NCI-H1092 treated with DMSO at 0.1 percent for 48 hours (cell line): ENCODE results near the gene C11orf21.
A peak's percentile ranks its signal among the peaks of the same experiment; 100 is the strongest.

Experiments used
- DNase-seq: peaks from one replicate; lab custom pipeline; 2025; lab: John Stamatoyannopoulos, UW

Gene C11orf21

DNA sequence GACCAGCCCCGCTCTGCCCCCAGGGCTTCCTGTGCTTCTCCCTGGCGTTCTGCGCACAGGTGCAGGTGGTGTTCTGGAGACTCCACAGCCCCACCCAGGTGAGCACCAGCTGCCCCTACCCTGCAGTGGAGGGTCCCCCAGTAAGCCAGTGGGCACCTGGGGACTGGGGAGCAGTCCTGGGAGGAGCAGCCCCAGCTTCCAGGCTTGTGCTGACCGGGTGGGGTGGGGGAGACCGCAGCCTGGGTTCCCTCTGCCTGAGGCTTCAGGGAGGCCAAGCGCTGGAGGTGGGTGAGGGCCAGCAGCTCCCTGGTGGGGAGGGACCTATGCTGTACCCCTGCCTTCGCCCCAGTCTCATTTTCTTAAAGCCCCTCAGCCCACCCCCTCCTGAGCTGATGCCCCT is 7.0 kb upstream of the C11orf21 start:
- no peak for DNase-seq

DNA sequence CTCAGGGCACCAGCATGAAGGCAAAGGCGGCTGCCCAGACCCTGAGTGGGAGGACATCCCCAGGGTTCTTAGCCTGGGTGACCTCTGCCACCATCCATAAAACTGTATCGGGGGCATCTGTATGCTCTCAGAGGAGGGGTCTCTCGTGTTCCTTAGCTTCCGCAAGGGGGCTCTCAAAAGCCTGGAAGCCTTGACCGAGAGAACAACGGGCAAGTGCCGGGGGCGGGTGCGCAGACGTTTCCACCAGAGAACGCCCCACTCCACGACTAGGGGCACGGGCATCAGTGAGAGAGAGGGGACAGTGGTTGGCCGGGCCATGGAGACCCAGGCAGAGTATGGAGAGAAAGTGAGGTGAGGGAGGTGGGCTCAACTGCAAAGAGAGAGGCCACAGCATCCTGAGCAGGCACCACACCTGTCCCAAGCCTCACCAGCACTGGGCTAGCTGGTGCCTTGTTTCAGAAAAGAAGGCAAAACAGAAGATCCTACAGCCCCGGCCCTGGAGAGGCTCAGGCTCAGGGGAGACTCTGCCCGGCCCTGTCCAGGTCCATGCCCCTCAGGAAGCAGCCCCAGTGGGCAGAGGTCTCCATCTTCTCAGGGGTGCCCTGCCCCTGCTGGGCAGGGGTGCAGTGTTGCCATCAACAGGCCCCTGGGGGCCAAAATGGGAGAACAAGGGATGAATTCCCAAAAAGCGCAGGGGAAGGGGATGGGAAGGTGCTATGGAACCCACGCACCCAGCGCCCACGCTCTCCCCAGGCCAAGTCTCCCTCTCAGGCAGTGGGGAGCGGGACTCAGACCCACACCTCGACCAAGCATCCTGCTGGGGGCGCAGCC is 6.0 kb upstream of the C11orf21 start:
- DNase-seq: no peak

DNA sequence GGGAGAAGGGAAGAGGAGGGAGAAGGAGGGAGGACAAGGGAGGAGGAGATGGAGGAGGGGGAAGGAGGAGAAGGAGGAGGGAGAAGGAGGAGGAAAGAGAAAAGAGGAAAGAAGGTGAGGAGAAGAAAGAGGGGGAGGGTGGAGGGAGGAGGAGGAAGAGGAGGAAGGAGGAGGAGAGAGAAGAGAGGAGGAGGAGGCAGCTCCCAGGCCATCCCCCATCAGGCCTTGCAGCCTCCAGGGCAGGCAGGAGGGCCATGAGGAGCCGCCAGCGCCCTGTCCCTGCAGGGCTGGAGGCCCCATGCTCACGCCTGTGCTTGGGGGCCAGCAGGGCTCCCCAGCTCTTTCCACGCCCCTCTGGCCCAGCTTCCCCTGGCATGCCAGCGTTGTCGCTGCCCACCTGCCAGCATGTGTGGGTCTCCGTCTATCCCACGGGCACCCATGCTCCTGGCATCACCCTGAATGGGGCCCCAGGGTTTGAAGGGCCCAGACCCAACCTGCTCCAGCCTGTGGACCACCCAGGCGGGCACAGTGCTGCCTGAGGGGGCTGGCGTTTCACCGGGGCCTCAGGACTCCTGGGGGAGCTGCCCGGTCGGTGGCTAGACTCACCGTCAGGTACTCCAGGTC is 5.3 kb upstream of the C11orf21 start:
- no peak for DNase-seq

DNA sequence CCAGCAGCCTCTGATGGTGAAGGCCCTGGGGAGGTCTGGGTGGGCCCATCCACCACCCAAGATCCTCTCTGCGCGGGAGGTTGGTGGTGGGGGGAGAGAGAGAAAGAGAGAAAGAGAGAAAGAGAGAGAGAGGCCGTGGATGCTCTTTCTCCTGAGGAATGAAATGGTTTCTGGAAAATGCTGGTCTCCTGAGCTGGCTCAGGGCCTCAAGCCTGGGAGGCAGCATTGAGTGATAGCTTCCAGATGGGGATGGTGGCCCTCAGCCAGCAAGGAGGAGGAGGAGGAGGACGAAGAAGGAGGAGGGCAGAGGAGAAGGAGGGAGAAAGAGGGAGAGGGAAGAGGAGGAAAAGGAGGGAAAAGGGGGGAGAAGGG is 4.7 kb upstream of the C11orf21 start:
- DNase-seq: no peak

DNA sequence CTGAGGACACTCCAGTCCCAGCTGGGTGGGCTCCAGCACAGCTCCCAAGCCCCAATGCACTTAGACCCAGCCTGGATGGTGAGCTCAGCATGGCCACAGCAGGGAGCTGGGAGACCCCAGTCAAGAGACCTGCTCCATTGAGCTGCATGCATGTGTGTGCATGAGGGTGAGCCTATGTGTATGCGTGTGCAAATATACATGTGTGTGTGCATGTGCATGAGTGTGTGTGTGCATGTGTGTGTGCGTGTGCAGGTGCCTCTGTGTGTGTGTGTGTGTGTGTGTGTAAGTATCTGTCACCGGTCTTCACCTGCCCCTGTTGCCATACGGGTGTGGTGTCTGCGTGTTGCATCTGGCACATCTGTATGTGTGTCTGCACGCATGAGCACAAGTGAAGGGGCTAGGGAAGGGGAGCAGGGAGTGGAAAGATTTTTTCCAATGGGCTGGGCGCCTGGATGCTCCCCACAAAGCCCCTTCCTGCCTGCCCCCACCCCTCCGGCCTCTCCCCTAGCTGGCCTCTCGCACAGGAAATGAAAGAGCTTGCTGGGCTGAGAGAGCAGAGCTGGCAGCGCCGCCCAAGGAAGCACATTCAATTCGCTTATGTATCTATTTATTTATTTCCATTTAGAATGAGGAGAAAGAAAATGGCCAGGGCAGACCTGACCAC is 4.2 kb upstream of the C11orf21 start:
- no peak for DNase-seq

DNA sequence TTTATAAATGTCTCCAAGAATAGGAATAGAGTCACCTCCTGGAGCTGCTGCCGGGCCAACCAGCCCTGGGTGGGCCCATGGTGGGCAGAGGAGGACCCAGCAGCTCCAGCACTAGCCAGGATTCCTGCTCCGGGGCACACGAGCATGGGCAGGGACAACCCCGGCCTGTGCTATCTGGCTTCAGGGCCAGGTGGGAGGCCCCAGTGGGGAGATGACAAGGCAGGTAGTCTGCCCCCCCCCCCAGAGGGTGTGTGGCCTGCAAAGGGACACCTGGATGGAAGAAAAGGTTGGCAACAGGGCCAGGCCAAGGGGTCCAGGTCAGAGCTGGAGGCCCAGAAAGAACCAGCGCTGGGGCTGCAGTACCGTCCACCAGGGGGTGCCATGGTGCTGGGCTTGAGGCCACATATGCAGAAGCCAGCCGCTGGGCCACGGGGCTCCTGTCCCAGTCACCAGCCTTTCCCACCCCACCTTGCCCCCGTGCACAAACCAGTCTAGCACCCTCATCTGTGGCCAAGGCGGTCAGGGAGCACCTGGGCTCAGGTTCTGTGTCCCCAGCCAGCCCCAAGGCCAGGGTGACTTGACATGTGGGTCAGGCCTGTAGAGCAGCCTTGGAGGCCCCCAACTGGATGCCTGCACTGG is 3.5 kb upstream of the C11orf21 start:
- DNase-seq: peak; percentile 64

DNA sequence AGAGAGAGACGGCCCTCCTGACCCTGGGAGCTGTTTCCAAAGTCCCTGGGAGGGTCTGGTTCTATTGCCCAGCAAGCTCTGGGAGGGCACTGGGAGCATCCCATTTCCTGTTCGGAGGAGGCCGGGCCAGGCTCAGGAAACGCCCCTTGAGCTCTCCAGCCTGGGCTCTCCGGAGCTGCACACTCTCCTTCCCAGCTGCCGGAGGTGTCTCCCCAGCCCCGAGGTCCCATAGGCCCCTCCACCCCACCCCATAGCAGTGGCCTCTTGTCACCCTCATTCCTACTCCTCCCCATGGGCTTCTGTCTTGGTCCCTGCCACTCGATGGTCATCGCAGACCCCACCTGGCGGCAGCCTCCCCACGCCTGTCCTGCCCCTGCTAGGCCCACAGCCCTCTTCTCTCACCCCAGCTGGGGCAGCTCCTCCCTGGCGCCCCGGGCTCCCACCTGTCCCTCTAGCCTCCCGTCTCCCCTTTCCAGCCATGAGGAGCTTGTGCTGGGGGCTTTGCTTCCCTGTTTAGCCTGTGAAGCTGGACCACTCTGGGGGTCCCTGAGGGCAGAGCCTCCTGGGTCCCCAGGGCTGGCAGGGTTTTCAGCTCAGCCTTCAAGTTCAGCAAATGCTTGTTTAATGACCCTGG is 2.9 kb upstream of the C11orf21 start:
- no peak for DNase-seq

DNA sequence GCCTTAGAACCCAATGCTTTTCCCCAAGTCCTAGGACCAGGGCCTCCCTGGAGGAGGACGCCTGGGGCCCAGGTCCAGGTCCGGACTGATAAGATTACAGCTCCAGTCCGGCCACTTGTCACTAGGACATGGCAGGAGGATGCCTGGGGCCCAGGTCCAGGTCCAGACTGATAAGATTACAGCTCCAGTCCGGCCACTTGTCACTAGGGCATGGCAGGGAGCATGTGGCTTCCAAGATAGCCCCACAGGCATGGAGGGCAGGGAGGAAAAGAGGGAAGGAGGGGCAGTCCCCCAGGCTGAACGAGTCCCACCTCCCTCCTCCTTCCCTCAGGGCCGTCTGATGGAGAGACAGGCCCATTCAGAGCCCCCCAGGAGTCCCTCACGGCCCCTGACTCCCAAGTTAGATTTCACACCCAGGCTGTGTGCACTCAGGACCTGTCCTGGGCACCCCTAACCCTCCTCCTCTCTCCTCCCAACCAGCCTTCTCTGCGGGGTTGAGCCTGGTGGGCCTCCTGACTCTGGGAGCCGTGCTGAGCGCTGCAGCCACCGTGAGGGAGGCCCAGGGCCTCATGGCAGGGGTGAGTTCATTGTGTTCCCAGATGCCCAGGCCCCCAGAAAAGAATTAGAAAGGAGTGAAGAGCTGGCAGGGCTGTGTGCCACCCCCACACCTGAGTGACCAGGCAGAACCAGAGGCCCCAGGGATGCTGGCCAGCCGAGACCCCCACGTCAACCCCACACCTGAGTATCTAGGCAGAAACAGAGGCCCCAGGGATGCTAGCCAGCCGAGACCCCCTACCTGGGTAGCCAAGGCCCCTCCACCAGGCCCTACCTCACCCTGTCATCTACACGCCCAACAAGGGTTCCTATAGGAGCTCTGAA is 2.1 kb upstream of the C11orf21 start:
- no peak for DNase-seq

DNA sequence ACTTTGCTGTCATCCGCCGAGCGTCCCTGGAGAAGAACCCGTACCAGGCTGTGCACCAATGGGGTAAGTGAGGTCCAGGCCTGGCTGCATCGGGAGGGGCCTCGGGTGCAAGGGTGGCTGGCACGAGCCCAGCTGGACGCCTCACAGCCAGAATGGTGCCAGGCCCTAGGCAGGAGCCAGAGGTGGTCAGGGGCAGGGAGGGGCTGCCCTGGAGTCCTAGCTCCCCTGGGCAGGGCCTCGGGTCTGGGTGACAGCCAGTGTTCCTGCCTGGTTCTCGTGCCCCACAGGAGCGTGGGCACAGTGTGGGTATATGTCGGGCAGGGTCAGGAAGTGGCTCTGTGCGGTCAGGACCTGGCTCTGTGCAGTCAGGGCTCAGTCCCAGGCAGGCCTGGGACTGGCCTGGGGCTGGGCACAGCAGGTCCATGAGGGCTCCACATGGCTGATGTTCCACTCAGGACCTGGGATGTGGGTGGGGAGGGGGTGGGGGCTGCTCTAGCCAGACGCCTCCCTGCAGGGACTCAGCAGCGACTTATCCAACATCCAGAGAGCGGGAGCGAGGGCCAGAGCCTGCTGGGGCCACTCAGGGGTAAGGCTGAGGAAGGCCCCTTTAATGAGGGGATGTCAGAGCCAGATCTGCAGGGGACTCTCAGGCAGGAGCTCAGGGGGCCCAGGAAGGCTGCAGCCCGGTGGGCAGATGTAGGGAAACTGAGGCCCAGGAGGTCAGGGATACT is 1.3 kb upstream of the C11orf21 start:
- no peak for DNase-seq

DNA sequence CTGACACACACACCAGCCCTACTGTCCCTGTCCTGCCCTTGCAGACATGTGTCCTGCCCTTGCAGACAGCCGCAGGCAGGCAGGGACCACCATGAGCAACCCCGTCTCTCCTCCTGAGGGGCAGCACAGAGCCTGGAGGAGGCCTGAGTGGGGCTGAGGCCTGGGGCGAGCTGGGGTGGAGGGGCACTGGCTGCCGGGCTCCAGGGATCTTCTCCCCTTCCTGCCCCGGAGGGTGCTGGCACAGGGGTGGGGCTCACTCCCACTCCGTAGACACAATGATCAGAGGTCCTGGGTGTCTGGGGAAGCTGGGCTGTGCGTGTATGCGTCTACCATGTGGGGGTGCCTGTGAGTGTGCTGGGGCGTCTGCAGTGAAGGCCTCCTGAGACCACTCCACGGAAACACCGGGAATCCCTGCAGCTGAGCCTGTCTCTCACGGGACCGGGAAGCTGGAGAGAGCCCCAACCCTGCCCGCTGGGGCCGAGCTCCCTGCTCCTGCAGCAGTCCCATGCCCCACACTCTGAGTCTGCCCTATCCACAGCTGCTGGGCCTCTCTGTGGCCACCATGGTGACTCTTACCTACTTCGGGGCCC is 683 bp upstream of the C11orf21 start:
- no peak for DNase-seq

DNA sequence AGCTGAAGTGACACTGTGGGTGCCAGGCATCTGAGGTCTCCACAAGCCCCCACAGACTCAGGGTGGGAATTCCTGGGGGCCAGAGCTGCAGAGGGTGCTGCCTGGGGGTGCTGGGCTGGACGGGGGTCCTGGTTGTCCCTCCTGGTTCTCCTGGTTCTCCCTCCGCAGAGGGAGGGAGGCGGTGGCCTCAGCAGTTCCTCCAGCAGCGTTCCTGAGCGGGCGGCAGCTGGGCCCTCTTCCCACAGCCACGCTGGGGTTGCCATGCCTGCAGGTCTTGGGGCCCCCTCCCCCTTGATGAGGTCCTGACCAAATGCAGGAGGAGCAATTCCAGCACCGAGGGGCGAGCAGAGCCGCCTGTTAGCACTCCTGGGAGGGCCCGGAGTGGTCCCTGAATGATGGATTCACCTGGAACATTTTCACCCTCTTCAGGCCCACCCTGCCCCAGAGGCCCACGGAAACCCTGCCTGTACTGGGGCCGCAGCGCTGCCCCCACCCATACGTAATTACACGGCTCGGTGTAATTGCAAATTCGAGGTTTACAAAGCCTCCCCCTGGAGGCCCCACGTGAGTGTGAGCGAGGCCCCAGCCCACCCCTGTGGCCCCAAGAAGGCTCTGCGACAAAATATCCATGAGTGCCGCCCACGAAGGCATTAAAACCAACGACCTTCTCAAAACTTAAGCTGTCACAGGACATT is 635 bp downstream of the C11orf21 start:
- DNase-seq: no peak

DNA sequence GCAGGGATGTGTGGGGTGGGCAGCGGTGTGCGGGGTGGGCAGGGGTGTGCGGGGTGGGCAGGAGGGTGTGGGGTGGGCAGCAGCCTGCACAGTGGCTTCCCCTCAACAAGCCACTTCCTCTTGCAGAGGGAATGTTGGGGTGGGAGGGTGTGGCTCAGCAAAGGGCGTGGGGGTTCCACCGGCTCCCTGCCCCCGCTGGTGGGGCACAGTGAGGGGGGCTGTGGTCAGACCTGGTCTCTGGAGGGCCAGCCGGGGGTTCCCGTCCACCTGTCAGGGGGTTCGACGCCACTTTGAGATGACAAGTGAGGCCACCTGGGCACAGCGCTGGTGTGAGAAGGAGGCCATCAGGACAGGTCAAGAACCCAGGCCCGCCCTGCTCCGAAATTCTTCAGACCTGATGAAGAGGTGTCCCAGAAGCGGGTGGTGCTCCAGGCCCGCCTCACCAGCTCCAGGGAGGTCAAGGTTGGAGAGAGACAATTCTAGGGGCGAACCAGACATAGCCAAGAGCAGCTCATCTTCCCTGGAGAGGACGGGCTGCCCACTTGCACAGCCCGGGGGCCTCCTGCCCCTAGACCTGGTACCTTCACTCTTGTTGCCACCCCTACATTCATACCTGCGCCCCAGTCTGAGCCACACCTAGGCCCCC is 1.3 kb downstream of the C11orf21 start:
- DNase-seq: no peak

DNA sequence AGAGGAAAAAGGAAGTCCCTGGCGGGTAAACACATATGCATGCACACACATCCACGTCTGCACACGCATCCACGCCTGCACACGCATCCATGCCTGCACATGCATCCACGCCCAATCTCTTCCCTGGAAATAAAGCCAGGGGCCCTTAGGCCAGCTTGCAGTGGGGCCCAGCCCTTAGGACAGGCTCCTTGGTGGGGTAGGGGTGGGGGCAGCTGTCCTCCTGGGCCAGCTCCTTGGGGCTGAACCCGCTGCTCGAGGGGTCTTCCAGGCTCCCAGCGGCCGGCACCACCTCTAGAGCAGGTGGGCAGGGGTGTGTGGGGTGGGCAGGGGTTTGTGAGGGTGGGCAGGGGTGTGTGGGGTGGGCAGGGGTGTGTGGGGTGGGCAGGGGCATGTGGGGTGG is 1.9 kb downstream of the C11orf21 start:
- no peak for DNase-seq

DNA sequence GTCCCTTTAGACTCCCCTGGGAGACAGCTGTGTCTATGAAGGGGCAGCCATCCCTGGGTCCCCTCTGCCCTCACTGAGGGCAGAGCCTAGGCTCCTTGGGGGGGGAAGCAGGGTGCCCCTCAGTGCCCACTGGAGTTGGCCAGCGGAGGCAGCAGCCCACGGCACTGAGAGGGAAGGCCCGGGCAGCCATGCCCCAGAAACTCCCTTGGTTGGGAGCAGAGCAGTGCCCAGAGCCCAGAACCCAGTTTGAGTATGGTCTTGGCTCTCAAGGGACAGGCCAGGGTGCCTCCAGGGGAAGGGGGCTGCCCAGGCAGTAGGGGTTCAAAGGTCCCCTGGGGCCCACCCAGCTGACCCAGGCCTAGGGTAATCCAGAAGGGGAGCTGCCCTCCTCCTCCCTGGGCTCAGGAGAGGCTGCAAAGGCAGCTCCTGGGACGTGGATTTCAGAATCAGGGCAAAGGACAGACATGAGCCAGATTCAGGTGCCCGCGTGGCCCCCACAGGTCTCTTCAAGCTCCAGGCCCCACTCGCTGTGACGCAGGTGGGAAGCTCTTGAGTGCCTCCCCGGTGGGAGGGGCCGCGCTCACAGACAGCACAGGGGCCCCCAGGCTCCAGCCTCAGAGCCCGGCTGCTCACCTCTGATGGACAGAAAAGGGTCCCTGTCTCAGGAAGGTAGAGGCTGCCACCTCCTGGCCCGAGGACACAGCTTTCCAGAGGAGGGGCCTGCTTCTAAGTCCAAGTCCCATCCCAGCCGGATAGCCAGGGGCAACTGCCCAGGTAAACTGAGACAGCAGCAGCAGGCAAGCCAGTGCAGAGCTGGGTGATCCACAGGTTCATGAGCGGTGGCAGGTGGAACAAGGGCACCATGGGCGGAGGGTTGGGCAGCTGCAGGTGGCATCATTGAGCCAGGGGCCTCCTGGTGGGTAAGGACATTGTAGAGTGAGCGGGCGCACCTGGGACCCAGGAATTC is 2.6 kb downstream of the C11orf21 start:
- DNase-seq: peak; percentile 77

DNA sequence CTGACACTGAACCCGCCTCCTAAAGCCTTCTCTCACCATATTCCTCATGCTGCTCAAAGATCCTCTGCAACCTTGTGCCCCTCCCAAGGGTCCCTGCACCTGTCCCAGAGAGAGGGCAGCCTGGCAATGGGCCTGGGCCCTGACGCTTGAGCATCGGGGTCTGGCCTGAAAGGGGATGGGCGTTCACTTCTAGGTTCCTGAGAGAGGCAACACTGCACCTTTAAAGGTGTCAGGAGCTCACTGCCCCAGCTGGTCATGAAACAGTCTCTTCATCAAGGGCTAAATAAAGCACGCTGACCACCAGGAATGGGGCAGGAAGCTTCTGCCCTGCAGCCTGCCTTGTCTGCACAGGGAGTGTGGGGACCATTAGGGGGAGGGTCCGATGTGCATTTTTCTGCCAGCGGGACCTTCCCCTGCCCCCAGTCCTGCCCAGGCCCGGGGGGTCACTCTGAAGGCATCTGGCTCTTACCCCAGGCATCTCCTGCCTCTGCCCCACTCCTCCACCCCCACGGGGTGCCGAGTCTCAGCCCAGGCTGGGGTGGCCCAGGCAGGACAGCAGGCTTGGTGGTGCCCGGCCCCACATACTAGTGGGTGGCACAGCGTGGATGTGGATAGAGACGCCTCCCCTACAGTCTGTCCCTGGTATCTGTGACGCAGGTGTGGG is 3.5 kb downstream of the C11orf21 start:
- DNase-seq: no peak

DNA sequence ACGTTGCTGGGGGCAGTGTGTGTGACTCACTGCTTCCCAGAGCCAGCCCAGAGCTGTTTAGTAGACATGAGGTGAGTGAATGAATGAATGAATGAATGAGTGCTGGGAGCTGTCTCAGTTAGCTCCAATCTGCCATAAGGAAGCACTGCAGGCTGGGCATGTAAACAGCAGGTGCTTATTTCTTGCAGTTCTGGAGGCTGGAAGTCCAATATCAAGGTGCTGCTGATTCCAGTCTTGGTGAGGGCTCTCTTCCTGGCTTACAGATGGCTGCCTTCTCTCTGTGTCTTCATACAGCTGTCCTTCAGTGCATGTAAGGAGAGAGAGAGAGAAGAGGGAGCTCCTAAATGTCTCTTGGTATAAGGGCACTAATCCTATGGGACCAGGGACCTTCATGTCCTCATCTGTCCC is 4.1 kb downstream of the C11orf21 start:
- DNase-seq: no peak

DNA sequence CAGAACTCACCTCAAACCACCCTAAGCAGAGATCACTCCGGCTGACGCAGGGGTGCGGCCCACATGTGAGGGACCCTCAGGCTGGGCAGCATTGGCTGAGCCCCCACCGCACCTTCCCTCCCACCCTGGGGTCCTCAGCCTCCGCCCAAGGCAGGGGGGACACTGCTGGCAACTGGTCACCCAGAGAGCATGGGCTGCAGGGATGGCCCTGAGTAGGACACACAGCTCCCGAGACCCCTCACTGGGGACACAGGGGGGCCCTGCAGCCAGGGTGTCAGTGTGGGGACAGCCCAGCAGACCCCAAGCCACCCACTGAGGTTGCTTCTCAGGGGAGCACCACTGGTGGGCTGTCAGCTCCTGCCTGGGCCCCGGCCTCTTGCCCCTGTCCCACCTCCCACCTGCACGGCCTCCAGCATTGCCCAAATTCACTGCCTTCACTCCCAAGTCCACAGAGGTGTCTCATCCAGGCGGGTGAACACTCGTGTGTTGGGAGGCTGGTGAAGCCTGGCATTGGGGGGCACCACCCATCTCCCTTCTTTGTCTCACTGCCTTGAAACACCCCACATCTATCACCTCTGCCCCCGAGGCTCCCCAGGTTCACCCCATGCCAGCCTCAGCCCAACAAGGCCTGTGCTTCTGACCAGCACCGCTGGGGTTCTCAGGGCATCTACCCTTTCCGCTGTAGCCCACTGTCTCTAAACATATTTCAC is 4.7 kb downstream of the C11orf21 start:
- no peak for DNase-seq
